BE2C (cell line): Measurements from ENCODE around the gene STEAP4.
"Not testable (repeated sequence)": the region's sequence is repeated elsewhere in the genome, so short reads cannot be mapped to it uniquely, and the experiment has no call there.

Experiments used
- DNase-seq: peaks from one replicate; pipeline ENCODE4 v3.0.0-alpha.2; 2020
- H3K27me3 ChIP-seq: fragments of 250-450 bp; sonication (Bioruptor Pico); 2 replicates; pipeline ENCODE4 v1.5.1; 2020; ENCODE audit warnings: mild to moderate bottlenecking
- H3K36me3 ChIP-seq: fragments of 250-450 bp; sonication (Bioruptor Pico); 2 replicates; pipeline ENCODE4 v1.5.1; 2020; ENCODE audit warnings: mild to moderate bottlenecking
- H3K4me1 ChIP-seq: fragments of 250-450 bp; sonication (Bioruptor Pico); 2 replicates; pipeline ENCODE4 v1.5.1; 2020
- H3K4me3 ChIP-seq: 2 replicates; pipeline ENCODE4 v1.5.1; 2011; ENCODE audit warnings: low read depth, low read length
- H3K9me3 ChIP-seq: fragments of 250-450 bp; sonication (Bioruptor Pico); 2 replicates; pipeline ENCODE4 v1.5.1; 2020
- TF ChIP-seq, protein P1 (sequence below): IDR thresholded peaks from 2 replicates; pipeline ENCODE4 v1.5.1; 2012; ENCODE audit warnings: mild to moderate bottlenecking, low read depth, low read length

Gene STEAP4

DNA sequence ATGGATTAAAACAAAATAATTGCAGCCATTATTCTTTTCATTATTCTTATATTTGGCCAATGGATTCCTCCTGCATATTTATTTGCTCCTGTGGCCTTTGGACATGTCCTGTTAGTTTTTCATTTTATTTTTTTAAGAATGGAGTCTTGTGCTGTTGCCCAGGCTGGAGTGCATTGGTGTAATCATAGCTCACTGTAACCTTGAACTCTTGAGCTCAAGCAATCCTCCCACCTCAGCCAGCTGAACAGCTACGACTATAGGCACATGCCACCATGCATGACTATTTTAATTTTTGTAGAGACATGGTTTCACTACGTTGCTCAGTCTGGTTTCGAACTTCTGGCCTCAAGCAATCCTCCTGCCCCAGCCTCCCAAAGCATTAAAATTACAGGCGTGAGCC is 44.1 kb downstream of the STEAP4 start:
- H3K9me3 ChIP-seq, result no peaks in the 10 kb centered on the region
- H3K36me3 ChIP-seq, result no peaks in the 10 kb centered on the region
- H3K4me1 ChIP-seq, result no peaks in the 10 kb centered on the region
- no peak for DNase-seq
- TF ChIP-seq, protein P1, sequence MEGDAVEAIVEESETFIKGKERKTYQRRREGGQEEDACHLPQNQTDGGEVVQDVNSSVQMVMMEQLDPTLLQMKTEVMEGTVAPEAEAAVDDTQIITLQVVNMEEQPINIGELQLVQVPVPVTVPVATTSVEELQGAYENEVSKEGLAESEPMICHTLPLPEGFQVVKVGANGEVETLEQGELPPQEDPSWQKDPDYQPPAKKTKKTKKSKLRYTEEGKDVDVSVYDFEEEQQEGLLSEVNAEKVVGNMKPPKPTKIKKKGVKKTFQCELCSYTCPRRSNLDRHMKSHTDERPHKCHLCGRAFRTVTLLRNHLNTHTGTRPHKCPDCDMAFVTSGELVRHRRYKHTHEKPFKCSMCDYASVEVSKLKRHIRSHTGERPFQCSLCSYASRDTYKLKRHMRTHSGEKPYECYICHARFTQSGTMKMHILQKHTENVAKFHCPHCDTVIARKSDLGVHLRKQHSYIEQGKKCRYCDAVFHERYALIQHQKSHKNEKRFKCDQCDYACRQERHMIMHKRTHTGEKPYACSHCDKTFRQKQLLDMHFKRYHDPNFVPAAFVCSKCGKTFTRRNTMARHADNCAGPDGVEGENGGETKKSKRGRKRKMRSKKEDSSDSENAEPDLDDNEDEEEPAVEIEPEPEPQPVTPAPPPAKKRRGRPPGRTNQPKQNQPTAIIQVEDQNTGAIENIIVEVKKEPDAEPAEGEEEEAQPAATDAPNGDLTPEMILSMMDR, result no peak
- H3K27me3 ChIP-seq, result no peaks in the 10 kb centered on the region
- no peak overlapping the region for H3K4me3 ChIP-seq

DNA sequence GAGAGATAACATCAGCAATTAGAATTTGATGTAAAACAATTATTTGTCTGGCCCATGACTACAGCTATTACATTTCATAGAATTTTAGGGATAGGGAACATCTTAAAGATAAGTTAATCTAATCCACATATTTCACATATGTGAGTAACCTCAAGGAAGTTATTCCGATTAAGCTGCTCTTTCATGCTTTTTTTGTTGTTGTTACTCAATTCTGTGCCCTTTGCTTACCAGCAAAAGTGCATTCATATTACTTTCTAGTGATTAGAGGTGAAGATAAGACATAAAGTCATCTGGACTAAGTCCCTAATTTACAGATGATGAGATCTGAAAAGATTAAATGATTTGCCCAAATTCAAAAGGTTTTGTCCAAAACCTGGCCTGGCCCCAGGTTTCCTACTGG is 46.0 kb downstream of the STEAP4 start:
- Histone ChIP-seq H3K4me1 (no peaks in the 10 kb centered on the region), H3K4me3 (no peak overlapping the region), H3K27me3 (no peaks in the 10 kb centered on the region), H3K9me3 (no peaks in the 10 kb centered on the region), H3K36me3 (no peaks in the 10 kb centered on the region)
- TF ChIP-seq, protein P1, result no peak
- DNase-seq, result no peak

DNA sequence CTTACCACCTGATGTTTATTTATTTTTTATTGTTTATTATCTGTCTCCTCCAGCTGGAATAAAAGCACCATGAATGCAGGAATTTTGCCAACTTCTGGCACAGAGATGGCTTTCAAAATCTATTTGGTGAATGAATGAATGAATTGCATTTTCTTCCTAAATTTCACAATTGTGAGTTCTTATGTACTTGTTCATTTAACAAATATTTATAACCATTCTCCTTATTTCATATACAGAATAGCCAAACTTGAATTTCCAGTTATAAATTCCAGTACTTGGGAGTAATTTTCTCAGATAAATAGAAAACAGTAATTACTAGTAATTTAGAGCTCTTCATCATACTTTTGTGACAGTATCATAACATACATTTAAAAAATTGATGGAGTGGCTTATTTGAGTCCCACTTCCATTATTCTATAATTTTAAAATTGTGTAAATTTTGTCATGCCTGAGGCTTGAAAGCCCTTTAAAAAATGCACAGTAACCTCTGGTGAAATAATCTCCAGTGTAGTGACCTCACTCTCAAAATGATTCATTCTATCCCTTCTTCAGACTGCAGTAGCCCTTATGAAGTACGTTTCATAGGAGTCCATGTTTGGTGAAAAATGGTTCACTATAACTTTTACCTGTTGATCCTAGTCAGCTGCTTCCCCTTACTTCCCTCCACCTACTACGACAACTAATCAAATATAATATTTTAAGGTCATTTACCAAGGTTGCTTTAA is 46.9 kb downstream of the STEAP4 start:
- Histone ChIP-seq H3K4me1 (no peaks in the 10 kb centered on the region), H3K4me3 (no peak overlapping the region), H3K36me3 (no peaks in the 10 kb centered on the region), H3K9me3 (no peaks in the 10 kb centered on the region), H3K27me3 (no peaks in the 10 kb centered on the region)
- TF ChIP-seq, protein P1, result no peak
- no peak for DNase-seq

DNA sequence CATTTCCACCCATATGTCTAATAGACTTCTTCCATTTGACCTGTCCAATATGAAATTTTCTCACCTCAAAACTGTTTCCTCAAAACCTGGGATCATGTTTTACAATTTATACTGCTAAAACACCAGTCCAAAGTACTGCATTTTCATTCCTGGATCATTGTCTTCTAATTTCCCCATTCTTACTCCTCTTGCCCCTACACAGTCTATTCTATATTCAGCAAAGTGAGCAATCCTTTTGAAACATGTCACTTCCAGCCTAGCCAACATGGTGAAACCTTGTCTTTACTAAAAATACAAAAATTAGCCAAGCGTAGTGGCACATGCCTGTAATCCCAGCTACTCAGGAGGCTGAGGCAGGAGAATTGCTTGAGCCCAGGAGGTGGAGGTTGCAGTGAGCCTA is 48.4 kb downstream of the STEAP4 start:
- not testable (repeated sequence) for H3K4me1 ChIP-seq, H3K4me3 ChIP-seq, H3K9me3 ChIP-seq, DNase-seq, H3K36me3 ChIP-seq, H3K27me3 ChIP-seq

DNA sequence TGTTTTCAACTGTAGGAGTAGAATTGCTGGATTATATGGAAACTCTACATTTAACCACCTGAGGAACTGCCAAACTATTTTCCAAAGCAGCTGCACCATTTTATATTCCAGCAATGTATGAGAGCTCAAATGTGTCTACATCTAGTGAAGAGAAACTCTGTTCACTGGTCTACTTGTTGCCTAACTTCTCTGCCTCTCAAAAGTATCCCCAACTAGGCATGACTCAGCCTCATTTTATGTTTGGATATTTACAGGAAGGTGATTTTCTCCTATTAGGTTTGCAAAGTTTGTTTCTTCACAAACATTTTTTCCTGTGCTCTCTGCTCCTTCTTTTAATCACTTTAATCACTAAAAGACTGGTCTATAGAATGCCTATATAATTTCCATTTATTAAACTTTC is 49.8 kb downstream of the STEAP4 start:
- H3K4me1 ChIP-seq, result no peaks in the 10 kb centered on the region
- H3K4me3 ChIP-seq, result no peak overlapping the region
- no peak for DNase-seq
- no peaks in the 10 kb centered on the region for H3K27me3 ChIP-seq
- no peaks in the 10 kb centered on the region for H3K36me3 ChIP-seq
- no peaks in the 10 kb centered on the region for H3K9me3 ChIP-seq
- TF ChIP-seq, protein P1, result no peak

DNA sequence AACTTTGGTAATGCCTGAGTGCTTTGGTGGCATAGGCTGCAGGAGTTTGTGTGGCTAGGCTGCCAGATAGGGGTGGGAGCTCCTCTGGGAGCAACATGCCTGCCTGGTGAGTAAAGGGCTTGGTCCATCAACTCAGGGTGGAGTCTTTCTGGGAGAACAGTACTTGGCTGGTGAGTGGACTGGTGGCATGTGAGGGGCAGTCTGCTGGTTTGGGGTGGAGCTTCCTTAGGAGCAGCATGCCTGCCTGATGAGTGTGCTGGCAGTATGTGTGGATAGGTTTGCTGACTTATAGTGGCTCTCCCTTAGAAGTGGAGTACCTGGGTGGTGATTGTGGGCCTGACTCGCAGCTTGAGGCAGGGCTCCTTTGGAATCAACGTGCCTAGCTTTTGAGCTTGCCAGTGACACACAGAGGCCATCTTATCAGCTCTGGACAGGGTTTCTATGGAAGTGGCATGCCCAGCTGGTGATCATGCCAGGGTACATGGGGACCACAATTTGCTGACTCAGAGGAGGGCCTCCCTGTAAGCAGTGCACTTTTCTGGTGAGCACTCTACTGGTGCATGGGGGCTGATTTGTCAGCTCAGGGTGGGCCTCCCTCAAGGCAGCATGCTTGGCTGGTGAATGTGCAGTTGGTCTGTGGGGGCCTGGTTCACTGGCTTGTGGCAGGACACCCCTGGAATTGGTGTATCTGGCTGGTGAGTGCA is 51.8 kb downstream of the STEAP4 start:
- TF ChIP-seq, protein P1, result no peak
- Histone ChIP-seq H3K36me3 (no peaks in the 10 kb centered on the region), H3K27me3 (no peaks in the 10 kb centered on the region), H3K4me3 (no peak overlapping the region), H3K4me1 (no peaks in the 10 kb centered on the region), H3K9me3 (no peaks in the 10 kb centered on the region)
- no peak for DNase-seq
